GM13976 (cell line): ENCODE data around the gene IL32.
A peak's percentile ranks its signal among the peaks of the same experiment; 100 is the strongest.

Experiments used
- DNase-seq: peaks from one replicate; pipeline ENCODE4 v3.0.0; 2012; ENCODE audit warnings: low spot score
- in situ Hi-C: fragments of 300-500 bp; cut with MboI; formaldehyde crosslinking; loops from one replicate; pipeline ENCODE4 v1.12.0; 2022; ENCODE audit warnings: low sequenced_read_pairs, mixed read lengths, inconsistent platforms; ENCODE audit not compliant: unreplicated experiment
- TF ChIP-seq, protein P1 (sequence below): IDR thresholded peaks from 2 replicates; pipeline ENCODE4 v1.5.1; 2012; ENCODE audit warnings: borderline replicate concordance, mild to moderate bottlenecking; ENCODE audit not compliant: insufficient read depth; ENCODE audit errors: extremely low read depth, missing control alignments, control extremely low read depth

The IL32 gene

DNA sequence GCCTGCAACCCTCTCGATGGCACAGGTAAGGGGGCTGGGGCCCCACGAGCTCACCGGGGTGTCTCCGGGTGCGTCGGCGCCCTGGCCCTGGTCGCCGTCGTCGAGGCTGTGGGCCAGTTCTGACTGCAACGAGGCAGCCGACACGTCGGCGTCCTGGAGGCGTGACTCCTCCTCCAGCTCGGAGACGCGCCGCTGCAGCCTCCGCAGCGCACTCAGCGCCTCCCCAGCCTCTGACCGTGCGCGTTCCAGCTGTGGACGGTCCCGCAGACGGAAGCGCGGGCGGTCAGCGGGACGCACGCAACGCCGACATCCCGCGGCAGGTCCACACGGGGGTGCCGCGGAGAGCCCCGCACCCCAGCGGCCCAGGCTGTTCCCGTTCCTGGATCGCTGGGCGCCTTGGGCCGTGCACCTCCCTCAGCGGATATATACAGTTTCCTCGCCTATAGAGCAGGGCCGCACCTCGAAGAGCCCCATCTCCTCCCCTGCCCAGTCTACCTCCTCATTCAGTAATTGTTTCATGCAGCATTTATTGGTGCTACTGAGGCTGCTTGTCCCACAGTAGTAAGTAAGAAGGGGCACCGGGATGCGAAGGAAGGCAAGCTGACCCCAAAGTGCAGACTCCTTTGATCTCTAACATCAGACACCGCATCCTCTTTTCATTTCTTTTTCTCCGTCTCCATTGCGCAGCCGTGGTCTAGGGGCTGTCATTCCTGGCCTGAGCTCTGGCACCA is 35.8 kb upstream of the IL32 start:
- TF ChIP-seq, protein P1, sequence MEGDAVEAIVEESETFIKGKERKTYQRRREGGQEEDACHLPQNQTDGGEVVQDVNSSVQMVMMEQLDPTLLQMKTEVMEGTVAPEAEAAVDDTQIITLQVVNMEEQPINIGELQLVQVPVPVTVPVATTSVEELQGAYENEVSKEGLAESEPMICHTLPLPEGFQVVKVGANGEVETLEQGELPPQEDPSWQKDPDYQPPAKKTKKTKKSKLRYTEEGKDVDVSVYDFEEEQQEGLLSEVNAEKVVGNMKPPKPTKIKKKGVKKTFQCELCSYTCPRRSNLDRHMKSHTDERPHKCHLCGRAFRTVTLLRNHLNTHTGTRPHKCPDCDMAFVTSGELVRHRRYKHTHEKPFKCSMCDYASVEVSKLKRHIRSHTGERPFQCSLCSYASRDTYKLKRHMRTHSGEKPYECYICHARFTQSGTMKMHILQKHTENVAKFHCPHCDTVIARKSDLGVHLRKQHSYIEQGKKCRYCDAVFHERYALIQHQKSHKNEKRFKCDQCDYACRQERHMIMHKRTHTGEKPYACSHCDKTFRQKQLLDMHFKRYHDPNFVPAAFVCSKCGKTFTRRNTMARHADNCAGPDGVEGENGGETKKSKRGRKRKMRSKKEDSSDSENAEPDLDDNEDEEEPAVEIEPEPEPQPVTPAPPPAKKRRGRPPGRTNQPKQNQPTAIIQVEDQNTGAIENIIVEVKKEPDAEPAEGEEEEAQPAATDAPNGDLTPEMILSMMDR: no peak
- in situ Hi-C loops: no loop called here
- peak; percentile 71 for DNase-seq

DNA sequence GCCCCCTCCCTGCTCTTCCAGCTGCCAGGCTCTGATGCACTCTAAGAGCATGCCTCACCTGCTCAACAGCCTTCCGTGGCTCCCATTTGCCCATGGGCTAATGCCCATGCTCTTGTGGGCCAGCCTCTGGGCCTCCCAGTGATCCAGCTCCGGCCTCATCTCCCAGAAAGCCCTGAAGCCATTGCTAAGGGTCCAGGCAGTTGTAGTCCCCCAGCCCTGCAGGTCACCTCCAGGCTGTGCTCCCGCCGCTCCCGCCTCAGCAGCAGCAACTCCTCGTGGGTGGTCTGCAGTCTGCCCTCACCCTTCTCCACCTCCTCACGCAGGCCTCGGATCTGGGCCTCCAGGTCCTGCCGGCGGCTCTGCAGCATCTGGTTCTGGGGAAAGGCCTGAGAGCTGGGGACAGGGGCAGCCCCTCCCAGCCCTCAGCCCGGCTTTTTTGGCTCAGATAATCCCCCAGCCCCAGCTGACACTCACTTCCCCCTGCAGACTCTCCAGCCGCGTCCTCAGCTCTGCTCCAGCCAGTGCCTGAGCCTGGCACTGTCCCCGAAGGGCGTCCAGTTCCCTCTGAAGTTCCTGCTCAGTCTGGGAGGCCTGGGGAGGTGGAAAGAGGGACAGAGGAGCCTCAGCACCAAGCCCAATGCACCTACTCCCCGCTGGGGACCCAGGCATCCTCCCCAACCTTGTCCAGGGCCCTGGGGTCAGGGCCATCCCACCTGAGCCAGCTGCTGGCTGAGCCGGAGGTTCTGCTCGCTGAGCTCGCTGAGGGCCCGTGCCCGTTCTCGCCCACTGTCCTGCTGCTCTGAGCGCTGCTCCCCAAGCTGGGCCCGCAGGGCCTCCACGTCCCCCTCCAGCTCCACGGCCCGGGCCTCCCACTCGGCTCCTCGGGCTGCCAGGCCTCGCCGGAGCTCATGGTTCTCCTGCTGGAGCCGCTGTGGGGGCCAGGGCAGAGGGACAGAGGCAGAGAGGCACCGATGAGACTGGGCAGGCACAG is 34.9 kb upstream of the IL32 start:
- in situ Hi-C loops: no loop called here
- TF ChIP-seq, protein P1: no peak
- DNase-seq: no peak

DNA sequence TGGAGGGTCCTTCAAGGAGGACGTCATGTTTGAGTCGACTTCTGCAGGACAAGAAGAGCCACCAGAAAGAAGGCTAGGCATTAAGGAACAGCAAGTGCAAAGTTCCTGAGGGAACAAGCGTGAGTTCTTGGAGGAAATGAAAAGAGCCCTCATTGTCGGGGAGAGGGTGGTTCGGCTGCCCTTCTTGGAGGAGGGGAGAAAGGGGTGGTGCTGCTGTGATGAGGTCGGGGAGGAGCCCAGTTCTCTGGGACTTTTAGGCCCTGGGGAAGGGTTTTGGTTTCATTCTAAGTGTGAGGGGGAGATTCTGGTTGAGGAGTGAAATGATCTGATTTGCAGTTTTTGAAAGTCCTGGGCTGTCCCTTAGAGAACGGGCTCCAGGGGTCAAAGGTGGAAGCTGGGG is 32.8 kb upstream of the IL32 start:
- in situ Hi-C loops: no loop called here
- TF ChIP-seq, protein P1: no peak
- DNase-seq: peak; percentile 69

DNA sequence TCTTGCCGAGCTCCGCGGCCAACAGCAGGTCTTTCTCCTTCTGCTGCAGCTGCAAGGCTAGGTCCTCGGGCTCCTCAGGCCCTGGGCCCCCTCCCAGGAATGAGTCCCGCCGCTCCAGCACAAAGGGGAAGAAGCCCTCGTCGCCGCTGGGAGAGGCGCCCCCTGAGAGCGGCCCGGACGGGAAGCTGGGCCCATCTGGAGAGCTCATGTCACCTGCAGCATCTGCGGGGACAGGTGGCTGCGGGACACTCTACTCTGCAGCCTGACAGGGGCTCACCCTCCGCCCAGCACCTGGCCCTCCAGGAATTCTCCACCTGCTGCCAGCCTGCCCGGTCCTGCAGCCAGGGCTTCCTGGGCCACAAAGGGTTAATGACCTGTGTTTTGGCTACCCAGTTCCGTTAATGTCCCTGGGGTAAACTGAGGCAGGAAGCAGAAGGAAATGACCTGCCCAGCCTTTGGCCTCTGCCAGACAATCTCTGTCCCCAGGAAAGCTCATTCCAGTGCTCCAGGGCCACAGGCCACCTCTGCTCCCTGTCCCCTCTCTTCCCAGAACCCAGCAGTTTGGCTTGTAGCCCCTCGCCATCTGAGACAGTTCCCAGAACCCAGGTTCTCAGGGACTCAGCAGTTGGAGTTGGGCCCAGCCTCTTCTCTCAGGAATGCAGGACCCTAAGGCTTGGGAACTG is 30.0 kb upstream of the IL32 start:
- no peak for DNase-seq
- in situ Hi-C loops: no loop called here

DNA sequence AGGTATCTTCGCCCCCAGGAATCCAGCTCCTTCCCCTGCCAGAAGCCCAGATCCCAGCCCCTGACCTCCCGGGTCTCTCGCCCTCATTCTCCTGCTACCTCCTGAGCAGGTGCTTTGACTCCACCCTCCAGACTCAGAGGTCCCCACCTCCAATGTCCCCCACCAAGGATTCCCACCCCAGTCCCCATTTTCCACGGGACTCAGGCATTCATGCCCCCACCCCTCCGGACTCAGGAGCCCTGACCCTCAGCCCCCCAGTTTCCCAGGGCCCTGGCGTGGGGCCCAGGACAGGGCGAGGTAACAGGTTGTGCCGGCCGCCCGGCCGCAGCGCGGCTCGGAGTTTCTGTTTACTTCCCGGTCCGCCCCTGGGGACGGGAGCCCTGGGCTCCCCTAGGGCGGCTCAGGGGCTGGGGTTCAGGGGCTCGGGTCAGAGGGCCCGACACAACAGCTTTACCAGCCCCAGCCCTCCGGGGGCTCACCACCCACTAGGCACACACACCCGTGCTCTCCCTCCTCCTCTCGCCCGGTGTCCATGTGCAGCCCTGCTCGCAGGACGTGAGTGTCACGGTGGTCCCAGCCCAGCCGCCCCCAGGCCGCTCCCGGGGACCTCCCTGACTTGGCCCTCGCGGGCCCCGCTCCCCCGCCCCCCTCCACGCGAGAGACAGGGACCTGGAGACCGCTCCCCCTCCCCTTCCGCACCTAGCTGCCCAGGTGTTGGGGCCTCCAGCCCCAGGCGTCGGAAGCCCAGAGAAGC is 29.3 kb upstream of the IL32 start:
- in situ Hi-C loops: no loop called here
- DNase-seq: no peak
- TF ChIP-seq, protein P1: no peak

More for the DNA sequence above, 30.0 kb upstream of the IL32 start:
- TF ChIP-seq, protein P1: no peak

DNA sequence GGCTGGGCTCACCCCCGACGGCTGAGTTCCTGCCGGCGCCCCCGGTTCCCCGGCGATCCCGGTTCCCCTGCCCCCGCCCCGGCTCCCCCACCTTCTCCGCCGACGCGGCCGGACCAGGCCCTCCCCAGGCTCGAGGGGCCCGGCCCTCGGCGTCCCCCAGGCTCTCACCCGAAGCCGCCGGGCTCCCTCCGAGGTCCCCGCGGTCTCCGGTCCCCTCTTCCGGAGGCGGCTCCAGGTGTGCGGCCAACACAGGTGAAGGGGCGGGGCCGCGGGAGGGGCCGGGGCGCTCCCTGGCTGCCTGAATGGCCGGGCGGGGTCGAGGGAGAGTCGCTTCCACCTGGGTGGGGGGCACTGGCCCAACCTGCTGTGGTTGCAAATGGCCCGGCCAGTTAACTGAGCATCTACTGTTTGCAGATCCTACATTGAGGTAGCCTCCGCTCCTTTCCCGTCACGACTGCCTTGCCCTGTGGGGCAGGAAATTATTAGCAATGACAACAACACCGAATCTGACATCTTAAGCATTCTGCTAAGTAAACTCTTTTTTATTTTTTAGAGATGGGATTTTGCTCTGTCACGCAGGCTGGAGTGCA is 28.6 kb upstream of the IL32 start, which contains the start of gene BICDL2:
BICDL2 (minus strand) TSS at position 219 of the 590 bp plus-strand sequence. CDS start 1,448 bp downstream, outside the sequence.
- no peak for DNase-seq

More for the DNA sequence above, 28.6 kb upstream of the IL32 start, which contains the start of gene BICDL2:
- TF ChIP-seq, protein P1: no peak
- in situ Hi-C loops: no loop called here
